Measurements from ENCODE around the gene GABBR2. TPM values are rescaled to one million over a fixed set of nuclear protein-coding genes. Genes with fewer than 3 reads are reported as not detected.

The GABBR2 gene
- total and polyA plus RNA-seq, 8 donors = 0.41 to 2.3 (median 0.79) TPM

DNA sequence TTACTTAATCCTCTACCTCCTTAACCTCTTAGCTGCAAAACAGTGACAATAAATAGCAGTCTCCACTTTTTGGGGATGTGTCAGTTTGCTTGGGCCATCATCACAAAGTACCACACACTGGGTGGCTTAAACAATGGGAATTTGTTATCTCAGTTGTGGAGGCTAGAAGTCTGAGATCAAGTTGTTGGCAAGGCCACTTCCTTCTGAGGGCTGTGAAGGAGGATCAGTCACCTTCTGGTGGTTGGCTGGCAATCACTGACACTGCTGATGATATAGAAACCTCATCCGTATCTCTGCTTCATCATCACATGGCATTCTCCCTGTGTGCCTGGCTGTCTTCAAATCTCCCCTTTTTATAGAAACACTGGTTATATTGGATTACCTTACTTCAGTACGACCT, 266.2 kb downstream of the GABBR2 start:
- Histone ChIP-seq H3K27ac (no peak overlapping the region), H3K36me3 (no peaks in the 10 kb centered on the region), H3K9me3 (no peaks in the 10 kb centered on the region), H3K27me3 (no peaks in the 10 kb centered on the region), H3K4me1 (no peaks in the 10 kb centered on the region), H3K4me3 (no peak overlapping the region)
- ATAC-seq (no peak), DNase-seq (no peak)
- TF ChIP-seq, protein P1, sequence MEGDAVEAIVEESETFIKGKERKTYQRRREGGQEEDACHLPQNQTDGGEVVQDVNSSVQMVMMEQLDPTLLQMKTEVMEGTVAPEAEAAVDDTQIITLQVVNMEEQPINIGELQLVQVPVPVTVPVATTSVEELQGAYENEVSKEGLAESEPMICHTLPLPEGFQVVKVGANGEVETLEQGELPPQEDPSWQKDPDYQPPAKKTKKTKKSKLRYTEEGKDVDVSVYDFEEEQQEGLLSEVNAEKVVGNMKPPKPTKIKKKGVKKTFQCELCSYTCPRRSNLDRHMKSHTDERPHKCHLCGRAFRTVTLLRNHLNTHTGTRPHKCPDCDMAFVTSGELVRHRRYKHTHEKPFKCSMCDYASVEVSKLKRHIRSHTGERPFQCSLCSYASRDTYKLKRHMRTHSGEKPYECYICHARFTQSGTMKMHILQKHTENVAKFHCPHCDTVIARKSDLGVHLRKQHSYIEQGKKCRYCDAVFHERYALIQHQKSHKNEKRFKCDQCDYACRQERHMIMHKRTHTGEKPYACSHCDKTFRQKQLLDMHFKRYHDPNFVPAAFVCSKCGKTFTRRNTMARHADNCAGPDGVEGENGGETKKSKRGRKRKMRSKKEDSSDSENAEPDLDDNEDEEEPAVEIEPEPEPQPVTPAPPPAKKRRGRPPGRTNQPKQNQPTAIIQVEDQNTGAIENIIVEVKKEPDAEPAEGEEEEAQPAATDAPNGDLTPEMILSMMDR (IDR thresholded peaks at IDR 0.05) = no peak
- intact Hi-C loops (cut with DNase I) = no loop called here

DNA sequence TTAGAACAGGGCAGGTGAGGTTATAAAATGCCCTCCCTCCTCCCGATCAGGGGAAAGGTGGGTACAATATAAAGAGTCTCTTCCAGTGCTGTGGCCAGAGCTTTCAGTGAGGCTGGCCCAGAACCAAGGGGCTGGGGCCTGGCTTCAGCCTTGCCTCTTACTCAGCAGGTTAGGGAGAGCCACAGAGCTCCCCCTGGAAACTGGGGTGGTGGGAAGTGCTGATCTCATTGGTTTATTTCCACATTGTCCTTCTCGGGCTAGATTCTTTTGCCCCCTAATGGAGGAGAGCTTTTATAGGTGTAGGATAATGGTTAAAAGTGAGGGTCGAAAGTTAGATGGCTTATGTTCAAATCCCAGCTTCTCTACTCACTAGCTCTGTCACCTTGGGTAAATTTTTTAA, 266.6 kb downstream of the GABBR2 start:
- Histone ChIP-seq H3K27ac (no peak overlapping the region), H3K27me3 (no peaks in the 10 kb centered on the region), H3K36me3 (no peaks in the 10 kb centered on the region), H3K4me3 (no peak overlapping the region), H3K9me3 (no peaks in the 10 kb centered on the region), H3K4me1 (no peaks in the 10 kb centered on the region)
- TF ChIP-seq, protein P1 (IDR thresholded peaks at IDR 0.05) = no peak
- intact Hi-C loops (cut with DNase I) = no loop called here
- no peak for DNase-seq
- ATAC-seq = no peak

DNA sequence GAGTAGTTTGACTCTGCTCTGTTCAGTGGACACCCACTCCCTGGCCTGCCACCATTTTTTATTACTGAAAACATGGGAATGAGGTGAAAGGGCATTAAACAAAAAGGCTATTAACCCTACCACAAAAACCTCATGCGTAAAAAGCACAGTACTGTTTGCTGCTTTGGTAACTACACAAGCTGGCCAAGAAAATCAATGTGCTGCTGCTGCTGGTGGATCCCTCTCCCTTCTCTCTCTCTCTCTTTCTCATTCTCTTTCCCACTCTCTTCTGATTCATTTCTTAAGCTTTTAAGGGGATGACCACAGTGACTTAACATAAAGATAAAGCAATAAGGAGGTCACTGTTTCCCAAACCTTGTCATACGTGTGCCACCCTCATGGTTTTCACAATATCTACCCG, 270.1 kb downstream of the GABBR2 start:
- H3K27ac ChIP-seq = no peak overlapping the region
- no peaks in the 10 kb centered on the region for H3K9me3 ChIP-seq
- no peak overlapping the region for H3K4me3 ChIP-seq
- ATAC-seq (no peak), DNase-seq (no peak)
- intact Hi-C loops (cut with DNase I) = no loop called here
- no peaks in the 10 kb centered on the region for H3K27me3 ChIP-seq
- TF ChIP-seq, protein P1 (IDR thresholded peaks at IDR 0.05) = no peak
- H3K36me3 ChIP-seq = no peaks in the 10 kb centered on the region
- no peaks in the 10 kb centered on the region for H3K4me1 ChIP-seq

DNA sequence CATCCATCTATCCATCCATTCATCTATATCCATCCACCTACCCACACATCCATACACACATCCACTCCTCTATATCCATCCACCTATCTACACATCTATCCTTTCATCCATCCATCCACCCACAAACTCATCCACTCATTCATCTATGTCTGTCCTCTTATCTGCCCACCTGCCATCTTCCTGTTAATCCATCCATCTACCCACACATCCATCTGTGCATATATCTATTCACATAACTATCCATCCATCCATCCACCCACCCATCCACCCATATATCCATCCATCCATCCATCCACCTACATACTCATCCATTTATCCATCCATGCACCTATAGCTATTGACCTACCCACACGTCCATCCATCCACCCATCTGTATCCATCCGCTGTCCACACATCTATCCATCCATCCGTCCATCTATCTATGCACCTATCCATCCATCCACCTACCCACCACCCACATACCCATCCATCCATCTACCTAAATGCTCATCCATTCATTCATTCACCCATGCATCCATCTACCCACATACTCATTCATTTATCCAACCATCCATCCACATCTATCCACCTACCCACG, 271.2 kb downstream of the GABBR2 start:
- no peak overlapping the region for H3K4me3 ChIP-seq
- no peaks in the 10 kb centered on the region for H3K27me3 ChIP-seq
- no peaks in the 10 kb centered on the region for H3K36me3 ChIP-seq
- DNase-seq = no peak
- TF ChIP-seq, protein P1 (IDR thresholded peaks at IDR 0.05) = no peak
- ATAC-seq = no peak
- H3K27ac ChIP-seq = no peak overlapping the region
- H3K9me3 ChIP-seq = no peaks in the 10 kb centered on the region
- intact Hi-C loops (cut with DNase I) = no loop called here
- H3K4me1 ChIP-seq = no peaks in the 10 kb centered on the region

DNA sequence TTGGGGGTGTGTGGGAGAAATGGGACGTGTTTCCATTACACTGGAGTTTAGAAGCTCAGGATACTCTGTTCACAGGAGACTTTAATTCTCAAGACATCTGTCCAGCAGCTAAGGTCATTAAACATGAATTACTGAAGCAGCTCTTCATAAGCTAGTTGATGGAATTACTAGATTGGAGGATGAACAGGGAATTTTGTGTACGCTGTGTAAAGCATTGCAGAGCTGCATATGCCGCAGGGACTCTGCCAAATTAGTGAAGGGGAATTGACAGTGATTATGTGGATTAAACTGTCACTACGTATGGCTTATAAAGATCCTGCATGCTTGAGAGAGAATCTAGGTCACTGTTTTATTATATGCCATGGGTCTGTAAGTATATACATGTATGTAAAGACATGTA, 275.8 kb downstream of the GABBR2 start:
- ATAC-seq (no peak), DNase-seq (no peak)
- no peaks in the 10 kb centered on the region for H3K9me3 ChIP-seq
- H3K36me3 ChIP-seq = no peaks in the 10 kb centered on the region
- peaks cover 3 to 13% of the 10 kb centered on the region in 2 donors for H3K4me1 ChIP-seq
- no peak overlapping the region for H3K27ac ChIP-seq
- no peaks in the 10 kb centered on the region for H3K27me3 ChIP-seq
- no peak overlapping the region for H3K4me3 ChIP-seq
- TF ChIP-seq, protein P1 (IDR thresholded peaks at IDR 0.05) = no peak
- intact Hi-C loops (cut with DNase I) = no loop called here

Measured in left lung (tissue), 10 donors.